Effector memory CD8-positive, alpha-beta T cell (primary cell): ENCODE data around the gene PRRC2B.

ENCODE experiments used
- ATAC-seq: fragments of 150-1000 bp; cut with Tn5 transposase; replicated peaks from 2 replicates; pipeline ENCODE4 v1.10.0; 2021; ENCODE audit warnings: mild to moderate bottlenecking, moderate library complexity
- DNase-seq, 3 experiments: peaks; one replicate each; pipeline ENCODE4 v3.0.0; 2021
- H3K27ac Mint-ChIP-seq, 2 donors: one replicate each; pipeline ENCODE4 v1.8.0; 2022; ENCODE audit warnings: mild to moderate bottlenecking in 2 of 2, mixed read lengths in 2 of 2, moderate library complexity in 2 of 2
- H3K27me3 Mint-ChIP-seq, 2 donors: one replicate each; pipeline ENCODE4 v1.8.0; 2022; ENCODE audit warnings: mixed read lengths in 2 of 2
- H3K36me3 Mint-ChIP-seq: one replicate; pipeline ENCODE4 v1.8.0; 2022; ENCODE audit warnings: mild to moderate bottlenecking, moderate library complexity, mixed read lengths; ENCODE audit not compliant: insufficient read depth
- H3K4me1 Mint-ChIP-seq, 2 donors: one replicate each; pipeline ENCODE4 v1.8.0; 2022; ENCODE audit warnings: low read depth in 2 of 2, mixed read lengths in 2 of 2
- H3K4me3 Mint-ChIP-seq, 2 donors: one replicate each; pipeline ENCODE4 v1.8.0; 2022; ENCODE audit warnings: mild to moderate bottlenecking in 2 of 2, mixed read lengths in 2 of 2, moderate library complexity in 2 of 2
- H3K9me3 Mint-ChIP-seq, 2 donors: one replicate each; pipeline ENCODE4 v1.8.0; 2022; ENCODE audit warnings: mixed read lengths in 2 of 2

PRRC2B gene

GRCh38 chr9:131485728-131486422 is 92.0 kb downstream of the PRRC2B start:
- Mint-ChIP-seq H3K27me3 (no peaks in the 10 kb centered on the region), H3K36me3 (peaks cover 94% of the 10 kb centered on the region), H3K4me1 (peaks cover 6 to 17% of the 10 kb centered on the region in 2 donors), H3K9me3 (no peaks in the 10 kb centered on the region), H3K27ac (peak overlapping the region in 1 of 2 donors; percentile 60), H3K4me3 (no peak overlapping the region)
- no peak for ATAC-seq
- DNase-seq = no peak

- Mint-ChIP-seq H3K27ac (no peak overlapping the region), H3K9me3 (no peaks in the 10 kb centered on the region), H3K36me3 (peaks cover 95% of the 10 kb centered on the region), H3K4me3 (no peak overlapping the region), H3K4me1 (peaks cover 6 to 16% of the 10 kb centered on the region in 2 donors), H3K27me3 (no peaks in the 10 kb centered on the region)
- no peak for ATAC-seq
- DNase-seq = no peak
These were observed 93.1 kb downstream of the PRRC2B start for GRCh38 chr9:131487001-131487400.

GRCh38 chr9:131487621-131488031 is 93.7 kb downstream of the PRRC2B start:
- no peak for DNase-seq
- ATAC-seq = no peak
- H3K36me3 Mint-ChIP-seq = peaks cover 90% of the 10 kb centered on the region
- no peak overlapping the region for H3K4me3 Mint-ChIP-seq
- H3K27ac Mint-ChIP-seq = peak overlapping the region in 1 of 2 donors; percentile 73
- no peaks in the 10 kb centered on the region for H3K27me3 Mint-ChIP-seq
- no peaks in the 10 kb centered on the region for H3K9me3 Mint-ChIP-seq
- peaks cover 6 to 13% of the 10 kb centered on the region in 2 donors for H3K4me1 Mint-ChIP-seq

- H3K9me3 Mint-ChIP-seq = no peaks in the 10 kb centered on the region
- H3K27me3 Mint-ChIP-seq = no peaks in the 10 kb centered on the region
- H3K27ac Mint-ChIP-seq = peak overlapping the region in 1 of 2 donors; percentile 8
- H3K36me3 Mint-ChIP-seq = peaks cover 87% of the 10 kb centered on the region
- ATAC-seq = no peak
- DNase-seq = no peak
- H3K4me3 Mint-ChIP-seq = no peak overlapping the region
- H3K4me1 Mint-ChIP-seq = peaks cover 6 to 13% of the 10 kb centered on the region in 2 donors
These were observed 96.6 kb downstream of the PRRC2B start for GRCh38 chr9:131490514-131490913.

GRCh38 chr9:131491001-131491710 is 97.3 kb downstream of the PRRC2B start:
- peaks cover 88% of the 10 kb centered on the region for H3K36me3 Mint-ChIP-seq
- H3K4me3 Mint-ChIP-seq = no peak overlapping the region
- peaks cover 5 to 13% of the 10 kb centered on the region in 2 donors for H3K4me1 Mint-ChIP-seq
- no peaks in the 10 kb centered on the region for H3K27me3 Mint-ChIP-seq
- DNase-seq = no peak
- no peaks in the 10 kb centered on the region for H3K9me3 Mint-ChIP-seq
- peak overlapping the region; percentile 8 to 23 for H3K27ac Mint-ChIP-seq
- ATAC-seq = no peak

- peaks cover 4 to 13% of the 10 kb centered on the region in 2 donors for H3K4me1 Mint-ChIP-seq
- no peaks in the 10 kb centered on the region for H3K9me3 Mint-ChIP-seq
- DNase-seq (no peak), ATAC-seq (no peak)
- no peak overlapping the region for H3K4me3 Mint-ChIP-seq
- H3K36me3 Mint-ChIP-seq = peaks cover 85% of the 10 kb centered on the region
- peak overlapping the region in 1 of 2 donors; percentile 23 for H3K27ac Mint-ChIP-seq
- no peaks in the 10 kb centered on the region for H3K27me3 Mint-ChIP-seq
These were observed 98.2 kb downstream of the PRRC2B start for GRCh38 chr9:131492070-131492469.

GRCh38 chr9:131494296-131494870 is 100.5 kb downstream of the PRRC2B start:
- Mint-ChIP-seq H3K4me3 (no peak overlapping the region), H3K4me1 (peaks cover 16 to 22% of the 10 kb centered on the region in 2 donors), H3K9me3 (no peaks in the 10 kb centered on the region), H3K36me3 (peaks cover 80% of the 10 kb centered on the region), H3K27ac (peak overlapping the region in 1 of 2 donors; percentile 57), H3K27me3 (no peaks in the 10 kb centered on the region)
- DNase-seq = no peak
- no peak for ATAC-seq

- no peak for DNase-seq
- peak overlapping the region in 1 of 2 donors; percentile 44 for H3K27ac Mint-ChIP-seq
- H3K9me3 Mint-ChIP-seq = no peaks in the 10 kb centered on the region
- no peaks in the 10 kb centered on the region for H3K27me3 Mint-ChIP-seq
- no peak for ATAC-seq
- no peak overlapping the region for H3K4me3 Mint-ChIP-seq
- H3K4me1 Mint-ChIP-seq = peaks cover 25 to 28% of the 10 kb centered on the region in 2 donors
- peaks cover 78% of the 10 kb centered on the region for H3K36me3 Mint-ChIP-seq
These were observed 101.9 kb downstream of the PRRC2B start for GRCh38 chr9:131495785-131496184.

GRCh38 chr9:131496844-131497405 is 103.0 kb downstream of the PRRC2B start:
- H3K27me3 Mint-ChIP-seq = no peaks in the 10 kb centered on the region
- no peak overlapping the region for H3K4me3 Mint-ChIP-seq
- H3K36me3 Mint-ChIP-seq = peaks cover 78% of the 10 kb centered on the region
- H3K27ac Mint-ChIP-seq = peak overlapping the region; percentile 49 to 93
- DNase-seq (no peak), ATAC-seq (no peak)
- H3K4me1 Mint-ChIP-seq = peaks cover 32 to 35% of the 10 kb centered on the region in 2 donors
- no peaks in the 10 kb centered on the region for H3K9me3 Mint-ChIP-seq

GRCh38 chr9:131499254-131499767 is 105.4 kb downstream of the PRRC2B start:
- ATAC-seq = no peak
- Mint-ChIP-seq H3K36me3 (peaks cover 79% of the 10 kb centered on the region), H3K27ac (peak overlapping the region; percentile 83 to 93), H3K27me3 (no peaks in the 10 kb centered on the region), H3K9me3 (no peaks in the 10 kb centered on the region), H3K4me3 (peak overlapping the region; percentile 94 to 98), H3K4me1 (peaks cover 44 to 48% of the 10 kb centered on the region in 2 donors)
- no peak for DNase-seq

GRCh38 chr9:131500377-131500776 is 106.5 kb downstream of the PRRC2B start:
- DNase-seq (peak; percentile 63 to 72 (median 71)), ATAC-seq (peak; percentile 71)
- Mint-ChIP-seq H3K4me1 (peaks cover 52 to 54% of the 10 kb centered on the region in 2 donors), H3K4me3 (peak overlapping the region; percentile 94 to 98), H3K36me3 (peaks cover 72% of the 10 kb centered on the region), H3K9me3 (no peaks in the 10 kb centered on the region), H3K27me3 (no peaks in the 10 kb centered on the region), H3K27ac (peak overlapping the region; percentile 83 to 93)

GRCh38 chr9:131500939-131501541 is 107.2 kb downstream of the PRRC2B start:
- Mint-ChIP-seq H3K4me1 (peaks cover 52 to 54% of the 10 kb centered on the region in 2 donors), H3K36me3 (peaks cover 66% of the 10 kb centered on the region), H3K9me3 (no peaks in the 10 kb centered on the region), H3K27ac (peak overlapping the region; percentile 83 to 93), H3K27me3 (no peaks in the 10 kb centered on the region), H3K4me3 (peak overlapping the region; percentile 94 to 98)
- DNase-seq = peak; percentile 26 to 44 (median 43)
- peak; percentile 58 for ATAC-seq
